Measurements from ENCODE around the gene WIPF2. TPM values are rescaled to one million over a fixed set of nuclear protein-coding genes. Genes with fewer than 3 reads are reported as not detected.
A peak's percentile ranks its signal among the peaks of the same experiment; 100 is the strongest.

WIPF2 gene
- total and polyA plus RNA-seq, 2 donors (not counting 1 experiment from before 2014, with no cell fraction given), result 7.7 to 48.4 TPM

DNA sequence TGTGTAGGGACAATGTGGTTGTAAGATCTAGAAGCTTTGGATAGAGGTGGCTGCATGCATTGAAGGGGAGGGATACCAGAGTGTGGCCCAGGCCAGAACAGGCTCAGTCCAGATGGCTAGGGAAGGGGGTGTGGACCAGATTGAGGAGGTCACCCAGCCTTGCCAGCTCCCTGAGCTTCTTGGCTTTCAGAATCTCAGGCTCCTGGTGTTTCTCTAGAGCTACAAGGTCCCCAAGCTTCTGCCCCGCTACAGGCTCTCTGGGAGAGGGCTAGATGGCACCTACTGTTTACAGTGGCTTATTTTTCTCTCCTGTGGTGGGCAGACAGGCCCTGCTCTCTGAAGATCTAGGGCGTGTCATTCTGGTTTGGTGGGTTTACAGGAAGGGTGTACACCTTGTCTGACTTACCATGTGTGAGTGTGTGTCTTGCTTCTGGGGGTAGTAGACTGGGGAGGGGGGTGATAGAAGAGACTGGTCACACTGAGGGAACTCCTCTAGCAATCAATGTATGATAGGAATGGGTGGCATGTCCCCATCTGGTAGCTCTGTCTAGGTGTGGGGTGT is 90.9 kb downstream of the WIPF2 start:
- H3K36me3 ChIP-seq (replicated peaks in 1 of 2; ENCODE audit: control extremely low read depth in 1 of 2, control insufficient read depth in 1 of 2, extremely low read depth in 1 of 2, insufficient read depth in 2 of 2, low read length in 1 of 2), result no peaks in the 10 kb centered on the region
- H3K9ac ChIP-seq (ENCODE audit: low read length), result no peak overlapping the region
- peaks cover 50 to 53% of the 10 kb centered on the region in 2 donors for H3K4me1 ChIP-seq (ENCODE audit: control insufficient read depth in 2 of 2, insufficient read depth in 2 of 2, low read length in 2 of 2)
- no peak overlapping the region for H3K27ac ChIP-seq (ENCODE audit: low read length in 2 of 2)
- H4K20me1 ChIP-seq (ENCODE audit: control insufficient read depth, insufficient read depth, low read length, poor library complexity, severe bottlenecking), result no peaks in the 10 kb centered on the region
- H3K4me1 Mint-ChIP-seq, result peaks cover 19% of the 10 kb centered on the region
- DNase-seq (no peak), ATAC-seq (ENCODE audit: low read depth) (no peak)
- CTCF ChIA-PET, result interaction anchor here (0.7 to 30.5 kb wide), 17 partner anchors 8 to 305 kb away, joined by 3 to 871 read pairs (median 5); partner anchors contain the start of genes GJD3 and TOP2A
- H3K27me3 Mint-ChIP-seq, result no peaks in the 10 kb centered on the region
- intact Hi-C loops (cut with micrococcal nuclease), result loop anchor here (1.0 kb wide), 1 partner anchor 8 kb away; no protein-coding TSS in a partner anchor
- H3K9me3 ChIP-seq (ENCODE audit: control extremely low read depth in 1 of 3, control insufficient read depth in 2 of 3, insufficient read depth in 1 of 3, low read length in 2 of 3), result no peaks in the 10 kb centered on the region
- no peaks in the 10 kb centered on the region for H3K27me3 ChIP-seq (replicated peaks in 1 of 4; ENCODE audit: control extremely low read depth in 1 of 4, control insufficient read depth in 3 of 4, insufficient read depth in 4 of 4, low read length in 3 of 4)
- no peaks in the 10 kb centered on the region for H3K9me3 Mint-ChIP-seq (ENCODE audit: insufficient read depth)
- 85% methylated on average over 2 of the region's 2 CpGs for WGBS (ENCODE audit: insufficient coverage)
- H2AFZ ChIP-seq (ENCODE audit: insufficient read depth, low read depth, low read length, poor library complexity, severe bottlenecking), result no peak overlapping the region
- peak overlapping the region; percentile 30 for H3K4me3 Mint-ChIP-seq
- no peak overlapping the region for H3K27ac Mint-ChIP-seq
- H3K4me3 ChIP-seq (ENCODE audit: control extremely low read depth in 1 of 5, extremely low read depth in 1 of 5, insufficient read depth in 1 of 5, low read depth in 2 of 5, low read length in 4 of 5), result no peak overlapping the region
- POLR2A ChIA-PET, result interaction anchor here (0.6 to 1.5 kb wide), 5 partner anchors 8 to 41 kb away, joined by 3 to 8 read pairs (median 5); no protein-coding TSS in a partner anchor
- peaks cover 6% of the 10 kb centered on the region for H3K79me2 ChIP-seq (ENCODE audit: control insufficient read depth, insufficient read depth, low read length)
- TF ChIP-seq, protein P1, sequence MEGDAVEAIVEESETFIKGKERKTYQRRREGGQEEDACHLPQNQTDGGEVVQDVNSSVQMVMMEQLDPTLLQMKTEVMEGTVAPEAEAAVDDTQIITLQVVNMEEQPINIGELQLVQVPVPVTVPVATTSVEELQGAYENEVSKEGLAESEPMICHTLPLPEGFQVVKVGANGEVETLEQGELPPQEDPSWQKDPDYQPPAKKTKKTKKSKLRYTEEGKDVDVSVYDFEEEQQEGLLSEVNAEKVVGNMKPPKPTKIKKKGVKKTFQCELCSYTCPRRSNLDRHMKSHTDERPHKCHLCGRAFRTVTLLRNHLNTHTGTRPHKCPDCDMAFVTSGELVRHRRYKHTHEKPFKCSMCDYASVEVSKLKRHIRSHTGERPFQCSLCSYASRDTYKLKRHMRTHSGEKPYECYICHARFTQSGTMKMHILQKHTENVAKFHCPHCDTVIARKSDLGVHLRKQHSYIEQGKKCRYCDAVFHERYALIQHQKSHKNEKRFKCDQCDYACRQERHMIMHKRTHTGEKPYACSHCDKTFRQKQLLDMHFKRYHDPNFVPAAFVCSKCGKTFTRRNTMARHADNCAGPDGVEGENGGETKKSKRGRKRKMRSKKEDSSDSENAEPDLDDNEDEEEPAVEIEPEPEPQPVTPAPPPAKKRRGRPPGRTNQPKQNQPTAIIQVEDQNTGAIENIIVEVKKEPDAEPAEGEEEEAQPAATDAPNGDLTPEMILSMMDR (IDR thresholded peaks at IDR 0.05), result no peak
- TF ChIP-seq EZH2 (IDR thresholded peaks at IDR 0.05; ENCODE audit: borderline replicate concordance, insufficient read depth, low read depth, low read length, poor library complexity, severe bottlenecking), result no peak
- peak overlapping the region; percentile 77 for H3K4me2 ChIP-seq (replicated peaks; ENCODE audit: low read depth, low read length, poor library complexity, severe bottlenecking)

DNA sequence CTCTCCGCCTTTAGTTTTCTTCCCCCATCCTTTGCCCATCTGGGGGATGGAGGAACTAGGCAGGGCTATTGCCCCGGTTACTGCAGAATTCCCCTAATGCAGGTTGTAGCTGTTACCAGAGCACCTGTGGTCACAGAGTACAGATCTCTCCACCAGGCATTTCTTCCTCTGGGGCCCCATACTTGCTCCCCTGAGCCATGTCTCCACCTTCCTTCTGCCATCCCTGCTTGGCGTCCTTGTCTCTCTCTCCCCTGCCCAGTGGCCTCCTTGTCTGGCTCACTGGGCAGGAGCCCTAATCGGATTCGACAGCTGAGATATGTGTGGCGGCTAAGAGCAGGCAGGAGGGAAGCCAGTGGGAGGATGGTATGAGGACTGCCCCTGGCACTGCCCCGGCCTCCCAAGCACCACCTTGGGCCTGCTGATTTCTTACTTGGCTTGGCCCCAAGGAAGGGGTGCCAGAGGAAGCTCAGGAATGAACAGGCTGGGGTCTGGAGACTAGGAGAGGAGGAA is 91.8 kb downstream of the WIPF2 start:
- Histone ChIP-seq H3K4me2 (replicated peaks; ENCODE audit: low read depth, low read length, poor library complexity, severe bottlenecking) (peak overlapping the region; percentile 45), H2AFZ (ENCODE audit: insufficient read depth, low read depth, low read length, poor library complexity, severe bottlenecking) (no peak overlapping the region), H3K4me3 (ENCODE audit: control extremely low read depth in 1 of 5, extremely low read depth in 1 of 5, insufficient read depth in 1 of 5, low read depth in 2 of 5, low read length in 4 of 5) (no peak overlapping the region), H3K27ac (ENCODE audit: low read length in 2 of 2) (no peak overlapping the region), H3K36me3 (replicated peaks in 1 of 2; ENCODE audit: control extremely low read depth in 1 of 2, control insufficient read depth in 1 of 2, extremely low read depth in 1 of 2, insufficient read depth in 2 of 2, low read length in 1 of 2) (no peaks in the 10 kb centered on the region), H4K20me1 (ENCODE audit: control insufficient read depth, insufficient read depth, low read length, poor library complexity, severe bottlenecking) (no peaks in the 10 kb centered on the region), H3K79me2 (ENCODE audit: control insufficient read depth, insufficient read depth, low read length) (peaks cover 6% of the 10 kb centered on the region), H3K27me3 (replicated peaks in 1 of 4; ENCODE audit: control extremely low read depth in 1 of 4, control insufficient read depth in 3 of 4, insufficient read depth in 4 of 4, low read length in 3 of 4) (no peaks in the 10 kb centered on the region), H3K9me3 (ENCODE audit: control extremely low read depth in 1 of 3, control insufficient read depth in 2 of 3, insufficient read depth in 1 of 3, low read length in 2 of 3) (no peaks in the 10 kb centered on the region), H3K4me1 (ENCODE audit: control insufficient read depth in 2 of 2, insufficient read depth in 2 of 2, low read length in 2 of 2) (peaks cover 55 to 61% of the 10 kb centered on the region in 2 donors), H3K9ac (ENCODE audit: low read length) (no peak overlapping the region)
- ATAC-seq (ENCODE audit: low read depth) (no peak), DNase-seq (peak; percentile 58)
- intact Hi-C loops (cut with micrococcal nuclease), result no loop called here
- TF ChIP-seq, protein P1 (IDR thresholded peaks at IDR 0.05), result no peak
- TF ChIP-seq EZH2 (IDR thresholded peaks at IDR 0.05; ENCODE audit: borderline replicate concordance, insufficient read depth, low read depth, low read length, poor library complexity, severe bottlenecking), result no peak
- Mint-ChIP-seq H3K27ac (peak overlapping the region; percentile 41), H3K9me3 (ENCODE audit: insufficient read depth) (no peaks in the 10 kb centered on the region), H3K4me1 (peaks cover 22% of the 10 kb centered on the region), H3K4me3 (no peak overlapping the region), H3K27me3 (no peaks in the 10 kb centered on the region)
- 79% methylated on average over 2 of the region's 7 CpGs for WGBS (ENCODE audit: insufficient coverage)
- CTCF ChIA-PET, result interaction anchor here (0.5 to 30.5 kb wide), 14 partner anchors 8 to 1338 kb away, joined by 3 to 871 read pairs (median 4); partner anchors contain the start of genes CASC3 and GJD3
- POLR2A ChIA-PET, result interaction anchor here (0.5 to 1.4 kb wide), 2 partner anchors 37 to 1411 kb away, joined by 3 to 7 read pairs; no protein-coding TSS in a partner anchor
